Measurements from ENCODE around the gene ABI2.
A peak's percentile ranks its signal among the peaks of the same experiment; 100 is the strongest.
"Not testable (repeated sequence)": the region's sequence is repeated elsewhere in the genome, so short reads cannot be mapped to it uniquely, and the experiment has no call there.

Gene ABI2

DNA sequence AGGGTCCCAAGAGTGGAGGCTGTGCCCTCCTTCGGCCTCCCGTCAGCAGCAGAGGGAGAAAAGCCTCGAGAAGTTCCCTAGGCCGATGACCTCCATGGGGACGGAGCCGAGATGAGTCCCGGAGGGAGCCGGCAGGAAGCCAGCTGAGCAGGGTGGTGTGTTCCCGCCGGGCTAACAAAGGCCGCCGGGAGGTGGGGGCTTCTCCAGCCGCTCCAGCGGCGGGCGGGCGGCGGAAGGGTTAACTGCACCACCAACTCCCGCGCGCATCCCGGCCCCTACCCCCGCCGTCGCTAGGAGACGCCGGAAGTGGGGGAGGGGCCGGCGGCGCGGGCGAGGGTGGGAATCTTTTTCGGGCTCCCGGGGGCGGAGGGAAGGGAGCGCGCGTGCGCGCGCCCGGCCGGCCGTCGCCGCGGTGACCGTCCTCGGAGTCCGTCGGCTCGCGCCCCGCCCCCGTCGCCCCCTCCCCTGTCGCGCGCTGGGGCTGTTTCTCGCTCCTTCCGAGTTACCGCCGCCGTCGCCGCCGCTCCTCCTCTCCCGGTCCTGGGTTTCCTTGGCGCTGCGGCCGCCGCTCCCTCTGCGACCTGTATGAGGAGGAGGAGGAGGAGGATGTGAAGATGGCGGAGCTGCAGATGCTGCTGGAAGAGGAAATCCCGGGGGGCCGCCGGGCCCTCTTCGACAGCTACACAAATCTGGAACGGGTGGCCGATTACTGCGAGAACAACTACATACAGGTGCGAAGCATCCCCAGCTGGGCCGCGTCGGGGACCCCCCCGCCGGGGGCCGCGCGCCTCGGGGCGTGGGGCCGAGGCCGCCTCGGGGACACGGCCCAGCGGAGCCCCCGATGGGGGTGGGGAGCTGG lies at the start of gene ABI2:
Gene ABI2 (plus strand): TSS at position 494 of the 859 bp plus-strand sequence. CDS start 121 bp downstream, at position 615.
- DNase-seq: peak; percentile 9 to 29

DNA sequence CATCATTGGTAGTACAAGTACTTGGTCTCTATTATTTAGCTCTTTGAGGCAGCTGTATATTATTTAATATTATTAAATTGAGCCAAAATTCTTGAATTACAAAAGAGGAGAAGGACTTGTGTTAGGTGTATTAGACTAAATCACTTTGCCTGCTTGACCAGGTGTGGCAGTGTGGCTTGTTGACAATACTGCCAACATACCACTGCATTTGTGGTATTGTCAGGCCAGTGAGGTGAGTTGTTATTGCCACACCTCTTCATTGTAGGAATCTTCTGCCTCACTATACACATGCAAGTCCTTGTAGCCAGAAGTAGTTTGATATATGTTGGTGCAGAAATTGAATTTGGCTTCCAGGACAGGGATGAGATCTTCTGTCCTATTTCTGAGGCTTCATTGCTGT lies 48.9 kb upstream of the ABI2 start:
- no peak for DNase-seq

DNA sequence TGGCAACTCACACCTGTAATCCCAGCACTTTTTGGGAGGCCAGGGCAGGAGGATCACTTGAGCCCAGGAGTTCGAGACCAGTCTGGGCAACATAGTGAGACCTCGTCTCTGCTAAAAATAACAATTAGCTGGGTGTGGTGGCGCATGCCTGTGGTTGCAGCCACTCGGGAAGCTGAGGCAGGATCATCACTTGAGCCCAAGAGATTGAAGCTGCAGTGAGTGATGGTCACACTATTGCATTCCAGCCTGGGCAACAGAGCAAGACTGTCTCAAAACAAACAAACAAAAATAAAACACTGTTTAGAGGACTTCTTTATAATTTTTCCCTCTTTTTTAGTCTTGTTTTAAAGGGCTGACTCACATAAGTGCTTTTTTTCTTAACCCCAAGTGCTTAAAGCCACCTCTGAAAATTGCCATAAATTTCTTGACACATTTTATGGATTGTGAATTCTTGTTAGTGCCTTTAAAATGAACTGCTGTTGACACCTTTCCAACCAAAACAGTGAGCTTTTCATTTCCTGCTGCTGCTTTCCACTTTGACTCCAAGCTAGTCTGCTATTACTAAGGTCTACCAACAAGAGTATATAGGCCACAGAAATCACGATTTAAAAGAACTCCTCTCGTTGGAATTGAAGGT lies 47.6 kb upstream of the ABI2 start:
- no peak for DNase-seq

DNA sequence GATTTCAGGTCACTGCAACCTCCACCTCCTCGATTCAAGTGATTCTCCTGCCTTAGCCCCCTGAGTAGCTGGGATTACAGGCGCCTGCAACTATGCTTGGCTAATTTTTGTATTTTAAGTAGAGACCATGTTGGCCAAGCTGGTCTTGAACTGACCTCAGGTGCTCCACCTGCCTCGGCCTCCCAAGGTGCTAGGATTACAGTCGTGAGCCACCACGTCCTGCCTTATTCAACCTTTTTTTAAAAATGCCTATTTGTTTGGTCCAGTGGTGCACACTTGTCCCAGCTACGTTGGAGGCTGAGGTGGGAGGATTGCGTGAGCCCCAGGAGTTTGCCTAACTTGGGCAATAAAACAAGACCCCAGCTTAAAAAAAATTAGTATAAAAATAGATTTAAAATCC lies 46.1 kb upstream of the ABI2 start:
- no peak for DNase-seq

DNA sequence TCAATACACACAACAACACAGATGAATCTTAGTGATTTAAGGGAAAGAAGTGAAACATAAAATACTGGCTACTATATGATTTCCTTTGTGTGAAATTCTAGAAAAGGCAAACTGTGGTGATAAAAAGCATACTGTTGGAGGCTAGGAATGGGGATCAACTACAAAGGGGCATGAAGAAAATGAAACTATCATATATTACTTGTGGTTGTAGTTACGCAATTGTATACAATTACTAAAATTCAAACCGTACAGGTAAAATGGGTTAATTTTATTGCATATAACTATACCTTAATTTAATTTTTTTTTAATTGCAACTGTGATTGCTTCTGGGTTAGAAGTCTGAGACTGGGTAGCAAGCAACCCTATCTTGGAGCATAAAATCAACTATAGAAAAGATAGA lies 41.7 kb upstream of the ABI2 start:
- no peak for DNase-seq

DNA sequence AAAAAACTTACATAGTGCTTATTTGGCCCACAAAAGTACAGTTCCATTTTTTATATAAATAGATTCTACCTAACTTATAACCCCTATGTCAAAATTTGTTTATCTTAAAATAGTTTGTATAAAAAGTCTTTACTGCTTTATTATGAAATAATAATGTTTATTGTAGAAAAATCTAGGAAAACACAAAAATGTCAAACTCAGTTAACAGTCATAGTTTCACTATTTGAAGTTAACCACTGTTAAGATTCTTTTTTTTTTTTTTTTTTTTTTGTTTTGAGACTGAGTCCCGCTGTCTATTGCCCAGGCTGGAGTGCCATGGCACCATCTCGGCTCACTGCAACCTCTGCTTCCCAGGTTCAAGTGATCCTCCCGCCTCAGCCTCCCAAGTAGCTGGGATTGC lies 26.5 kb upstream of the ABI2 start:
- no peak for DNase-seq

DNA sequence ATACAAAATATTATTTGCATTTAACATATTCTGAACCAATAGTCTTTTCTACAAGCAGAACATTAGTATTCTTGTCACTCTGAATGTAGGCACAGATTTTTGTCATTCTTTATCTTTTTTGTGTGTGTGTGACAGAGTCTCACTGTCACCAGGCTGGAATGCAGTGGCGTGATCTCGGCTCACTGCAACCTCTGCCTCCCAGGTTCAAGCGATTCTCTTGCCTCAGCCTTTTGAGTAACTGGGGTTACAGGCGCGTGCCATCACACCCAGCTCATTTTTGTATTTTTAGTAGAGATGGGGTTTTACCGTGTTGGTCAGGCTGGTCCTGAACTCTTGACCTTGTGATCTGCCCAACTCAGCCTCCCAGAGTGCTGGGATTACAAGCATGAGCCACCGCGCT lies 25.6 kb upstream of the ABI2 start:
- DNase-seq: not testable (repeated sequence)

DNA sequence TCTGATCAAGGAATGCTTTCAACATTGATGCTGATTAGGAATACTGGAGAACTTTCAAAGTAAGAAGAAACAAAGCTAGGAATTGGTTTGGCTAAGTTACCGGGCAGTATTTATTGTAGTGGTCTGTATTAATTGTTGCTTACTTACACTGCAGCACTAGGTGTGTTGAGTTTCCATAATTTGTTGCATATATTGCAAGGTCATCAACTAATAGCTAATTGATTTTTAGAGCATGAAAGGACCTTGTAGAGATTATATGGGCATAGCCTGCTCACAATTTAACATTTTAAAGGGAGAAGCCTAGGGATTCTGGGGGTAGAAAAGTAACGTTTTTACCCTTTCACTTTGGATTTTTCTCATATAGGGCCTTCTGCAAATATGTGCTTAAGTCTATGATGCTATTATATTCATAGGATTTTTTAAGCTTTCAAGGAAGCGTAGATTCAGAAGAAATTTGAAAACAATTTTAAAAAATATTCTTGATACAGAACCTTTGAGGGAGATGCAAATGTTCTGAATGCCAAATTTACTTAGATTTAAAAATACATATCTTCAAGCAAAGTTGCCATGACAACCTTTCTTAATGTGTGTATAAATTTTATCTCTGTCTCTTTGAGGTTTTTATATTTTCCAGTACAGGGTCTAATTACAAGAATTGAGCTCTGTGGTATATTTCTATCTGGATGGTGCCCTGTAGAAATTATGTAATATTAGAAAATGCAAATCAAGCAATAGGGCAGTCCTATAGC lies 17.3 kb upstream of the ABI2 start:
- DNase-seq: no peak

DNA sequence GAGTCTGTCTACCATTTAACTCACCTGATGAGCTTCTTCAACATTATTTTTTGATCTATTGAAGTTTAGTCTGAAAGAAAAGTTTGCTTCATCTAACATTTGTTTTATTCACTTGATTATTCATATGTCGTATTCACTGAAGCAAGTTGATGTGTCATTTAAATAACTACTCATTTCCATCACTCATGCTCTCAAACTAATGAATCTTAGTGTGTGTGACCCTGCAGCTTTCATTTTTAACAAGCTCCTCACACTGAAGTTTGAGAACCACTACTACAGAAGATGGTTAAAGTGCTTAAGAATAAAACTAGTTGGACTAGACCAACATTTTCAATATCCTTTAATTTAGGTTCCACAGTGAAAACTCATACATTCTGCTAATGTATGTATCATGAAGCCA lies 1.8 kb upstream of the ABI2 start:
- DNase-seq: no peak

DNA sequence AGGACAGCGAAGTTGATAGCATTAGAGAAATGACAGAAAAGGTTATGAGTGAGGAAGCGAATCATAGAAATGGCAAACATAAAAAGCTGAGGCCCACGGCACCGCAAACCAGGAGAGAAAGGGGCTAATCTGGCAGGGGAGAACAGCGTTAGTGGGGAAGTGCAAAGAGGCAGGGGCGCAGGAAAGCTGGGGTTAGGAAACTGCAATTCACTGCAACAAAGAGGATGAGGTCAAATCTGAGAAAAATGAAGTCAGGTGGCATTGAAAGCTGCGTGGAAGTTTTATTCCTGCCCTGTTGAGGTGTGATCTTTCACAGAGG lies 653 bp upstream of the ABI2 start:
- no peak for DNase-seq

DNA sequence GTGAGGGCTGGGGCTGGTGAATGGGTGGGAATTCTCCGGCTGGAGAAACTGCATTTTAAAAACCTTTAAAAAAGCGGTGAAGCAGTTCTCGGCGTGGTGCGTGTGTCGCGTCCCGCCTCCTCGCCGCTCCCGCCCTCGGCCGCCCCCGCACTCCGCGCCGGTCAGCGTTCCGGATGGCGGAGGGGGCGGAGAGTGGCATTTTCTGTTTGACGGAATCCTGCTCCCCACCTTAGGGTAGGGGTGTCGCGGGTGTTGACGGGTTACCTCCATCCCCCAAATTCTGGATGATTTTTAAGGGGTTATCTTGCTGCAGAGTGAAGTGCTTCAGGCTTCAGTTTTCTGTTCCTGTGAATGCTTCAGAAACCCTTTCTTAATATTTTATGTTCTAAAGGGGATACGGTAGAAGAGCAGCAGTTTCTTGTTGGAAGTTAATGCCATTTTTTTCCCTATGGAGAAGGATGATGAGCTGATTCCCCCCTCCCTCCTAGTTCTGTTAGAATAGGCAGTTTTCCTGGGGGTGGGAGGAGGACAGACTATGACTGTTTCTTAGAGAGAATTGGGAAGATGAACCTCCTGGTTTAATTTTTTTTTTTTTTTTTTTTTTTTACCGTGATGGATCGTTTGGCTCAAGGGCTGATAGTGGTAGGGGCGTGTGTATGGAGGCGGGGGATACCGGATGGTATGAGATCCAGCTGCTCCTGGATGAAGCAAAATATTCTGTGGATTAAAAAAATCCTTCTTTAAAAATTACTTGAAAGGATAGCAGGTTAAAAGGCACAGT lies 756 bp downstream of the ABI2 start:
- DNase-seq: peak; percentile 25 to 36

DNA sequence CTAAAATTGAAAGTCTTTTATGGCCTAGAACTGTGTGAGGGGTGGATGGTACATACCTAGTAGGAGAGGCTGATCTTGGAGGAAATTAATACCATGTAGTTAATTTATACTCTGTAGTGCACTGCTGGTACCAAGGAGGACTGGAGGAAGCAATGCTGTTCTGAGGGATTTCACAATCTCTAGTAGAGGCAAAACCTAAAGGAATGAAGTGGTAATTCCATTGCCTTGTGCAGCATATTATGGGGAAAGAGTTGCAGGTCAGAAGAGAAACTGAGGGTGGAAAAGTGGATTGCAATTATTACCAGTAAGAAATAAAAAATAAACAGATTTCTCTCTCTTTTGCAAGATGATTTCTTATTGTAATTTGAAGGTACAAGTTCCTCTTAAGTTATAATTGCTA lies 2.2 kb downstream of the ABI2 start:
- DNase-seq: peak; percentile 20 to 23

DNA sequence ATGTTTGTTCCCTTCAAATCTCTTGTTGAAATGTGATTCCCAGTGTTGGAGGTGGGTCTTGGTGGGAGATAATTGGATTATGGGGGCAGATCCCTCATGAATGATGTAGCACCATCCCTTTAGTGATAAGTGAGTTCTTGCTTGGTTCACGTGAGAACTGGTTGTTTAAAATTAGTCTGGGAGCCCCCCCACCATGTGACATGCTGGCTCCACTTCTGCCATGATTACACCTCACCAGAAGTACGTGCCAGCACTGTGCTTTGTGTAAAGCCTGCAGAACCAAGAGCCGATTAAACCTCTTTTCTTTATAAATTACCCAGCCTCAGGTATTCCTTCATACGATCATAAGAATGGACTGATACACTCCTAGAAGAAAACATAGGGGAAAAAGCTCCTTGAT lies 10.1 kb downstream of the ABI2 start:
- DNase-seq: no peak

DNA sequence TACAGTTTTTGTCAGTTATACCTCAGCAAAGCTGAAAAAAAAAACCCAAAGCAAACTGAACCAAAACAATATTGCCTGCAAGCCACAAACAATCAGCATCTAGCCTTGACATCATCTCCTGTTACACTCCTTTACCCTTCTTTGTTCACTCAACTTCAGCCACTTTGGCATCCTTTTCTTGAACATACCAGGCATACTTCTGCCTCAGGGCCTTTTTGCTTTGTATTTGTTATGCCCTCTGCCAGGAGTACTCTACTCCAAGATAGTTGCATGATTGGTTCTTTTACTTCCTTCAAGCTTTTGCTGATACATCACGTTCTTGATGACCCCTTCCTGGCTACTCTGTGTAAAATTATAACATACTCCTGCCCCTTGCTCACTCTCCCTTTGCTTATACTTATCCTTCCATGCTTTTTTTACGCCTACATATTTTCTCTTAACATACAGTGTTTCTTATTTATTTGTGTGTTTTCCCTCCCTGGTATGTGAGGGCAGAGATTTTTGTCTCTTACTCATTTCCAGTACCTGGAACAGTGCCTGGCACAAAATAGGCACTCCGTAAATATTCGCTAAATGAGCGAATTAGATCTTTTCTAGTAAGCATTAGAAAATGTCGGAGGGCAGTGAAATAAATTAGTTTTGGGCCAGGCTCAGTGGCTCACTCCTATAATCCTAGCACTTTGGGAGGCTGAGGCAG lies 12.7 kb downstream of the ABI2 start:
- no peak for DNase-seq

DNA sequence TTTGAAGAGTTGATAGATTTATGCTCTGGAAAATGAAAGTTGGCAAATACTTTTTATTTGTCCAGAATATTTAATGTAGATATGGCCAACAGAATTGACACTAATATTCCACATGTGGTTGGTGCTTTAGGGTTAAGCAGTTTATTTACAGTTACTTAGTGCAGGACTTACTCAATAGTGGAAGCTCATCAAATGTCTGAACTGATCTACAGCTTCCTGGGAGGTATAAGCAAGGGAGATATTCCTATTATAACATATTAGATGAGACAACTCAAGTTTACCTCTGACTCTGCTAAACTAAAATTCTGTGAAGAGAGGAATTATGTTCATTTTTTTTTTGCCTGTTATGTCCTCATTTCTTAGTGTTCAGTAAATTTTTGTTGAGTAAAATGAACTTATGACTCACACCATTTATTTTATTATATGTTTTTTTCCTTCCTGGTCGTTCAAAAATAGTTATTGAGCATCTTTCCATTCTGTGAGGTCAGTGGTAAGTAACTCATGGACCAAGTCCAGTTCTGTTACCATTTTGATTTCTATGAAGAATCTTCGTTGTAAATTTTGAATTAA lies 13.6 kb downstream of the ABI2 start:
- DNase-seq: no peak

DNA sequence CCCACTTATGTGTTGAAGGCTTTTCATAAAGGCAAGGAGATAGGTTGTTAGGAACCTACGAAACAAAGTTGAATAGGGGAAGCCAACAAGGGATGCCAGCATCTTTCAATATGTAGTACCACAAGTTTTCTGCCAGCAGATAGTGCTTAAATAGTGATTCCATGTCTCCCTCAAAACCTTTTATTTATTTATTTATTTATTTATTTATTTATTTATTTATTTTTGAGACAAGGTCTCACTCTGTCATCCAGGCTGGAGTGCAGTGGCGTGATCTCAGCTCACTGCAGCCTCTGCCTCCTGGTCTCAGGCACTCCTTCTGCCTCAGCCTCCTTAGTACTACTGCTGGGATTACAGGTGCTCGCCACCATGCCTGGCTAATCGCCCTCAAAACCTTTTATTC lies 14.2 kb downstream of the ABI2 start:
- not testable (repeated sequence) for DNase-seq

DNA sequence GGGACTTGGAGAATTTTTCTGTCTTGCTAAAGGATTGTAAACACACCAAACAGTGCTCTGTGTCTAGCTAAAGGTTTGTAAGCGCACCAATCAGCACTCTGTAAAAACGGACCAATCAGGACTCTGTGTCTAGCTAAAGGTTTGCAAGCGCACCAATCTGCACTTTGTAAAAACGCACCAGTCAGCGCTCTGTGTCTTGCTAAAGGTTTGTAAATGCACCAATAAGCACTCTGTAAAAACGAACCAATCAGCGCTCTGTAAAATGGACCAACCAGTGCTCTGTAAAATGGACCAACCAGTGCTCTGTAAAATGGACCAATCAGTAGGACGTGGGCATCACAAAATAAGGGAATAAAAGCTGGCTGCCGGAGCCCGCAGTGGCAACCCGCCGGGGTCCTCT lies 16.5 kb downstream of the ABI2 start:
- no peak for DNase-seq

DNA sequence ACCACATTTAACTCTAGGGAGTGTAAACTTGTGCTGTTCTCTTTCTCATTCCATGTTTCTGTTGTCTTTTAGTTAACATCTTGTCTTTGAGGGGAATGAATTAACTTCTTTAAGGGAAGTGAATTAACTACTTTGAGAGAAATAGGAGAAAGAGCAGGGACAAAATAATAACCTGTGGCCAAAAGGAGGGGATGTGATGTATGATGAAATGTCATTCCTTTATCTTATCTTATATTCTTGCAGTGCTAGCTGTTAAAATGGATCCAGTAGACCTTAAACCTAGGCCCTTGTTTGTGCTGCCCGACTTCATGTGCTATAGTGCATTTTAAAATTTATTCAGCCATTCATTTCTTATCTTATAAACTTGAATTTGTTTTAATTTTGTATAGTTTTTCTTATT lies 18.4 kb downstream of the ABI2 start:
- no peak for DNase-seq

DNA sequence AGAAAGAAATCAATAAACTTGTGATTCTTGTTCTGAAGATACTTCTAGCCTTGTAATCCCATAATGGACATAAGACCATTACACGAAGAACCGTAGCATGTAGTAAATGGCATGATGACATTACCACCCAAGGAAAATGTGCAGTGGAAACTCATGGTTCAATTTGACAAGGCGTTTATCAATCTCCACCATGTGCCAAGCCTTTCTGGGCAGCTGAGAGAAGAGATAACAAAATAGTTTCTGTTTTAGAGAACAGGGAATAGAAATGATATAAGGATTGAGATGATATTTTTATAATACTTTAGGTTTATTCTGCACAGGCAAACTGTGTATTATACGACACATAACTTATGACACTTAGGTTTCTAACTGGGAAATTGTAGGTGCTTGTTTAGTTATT lies 19.2 kb downstream of the ABI2 start:
- no peak for DNase-seq

DNA sequence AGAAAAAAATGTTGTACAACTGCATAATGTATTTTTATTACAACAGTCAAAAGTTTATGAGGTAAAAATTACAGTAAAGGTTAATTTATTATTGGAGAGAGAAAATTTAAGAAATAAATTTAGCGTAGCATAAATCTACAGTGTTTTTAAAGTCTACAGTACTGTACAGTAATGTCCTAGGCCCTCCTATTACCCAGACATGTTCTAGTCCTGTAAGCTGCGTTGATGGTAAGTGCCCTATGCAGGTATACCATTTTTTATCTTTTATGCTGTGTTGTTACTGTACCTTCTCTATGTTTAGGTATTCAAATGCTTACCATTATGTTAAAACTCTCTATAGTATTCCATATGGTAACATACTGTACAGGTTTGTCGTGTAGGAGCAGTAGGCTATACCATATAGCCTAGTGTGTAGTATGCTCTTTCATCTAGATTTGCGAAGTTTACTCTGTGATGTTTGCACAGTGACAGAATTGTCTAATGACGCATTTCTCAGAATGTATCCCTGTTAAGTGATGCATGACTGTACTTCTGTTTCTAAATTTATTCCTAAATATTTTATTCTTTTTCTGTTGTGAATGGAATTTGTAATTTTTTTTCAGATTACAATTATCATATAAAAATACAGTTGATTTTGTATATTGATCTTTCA lies 24.5 kb downstream of the ABI2 start:
- no peak for DNase-seq

DNA sequence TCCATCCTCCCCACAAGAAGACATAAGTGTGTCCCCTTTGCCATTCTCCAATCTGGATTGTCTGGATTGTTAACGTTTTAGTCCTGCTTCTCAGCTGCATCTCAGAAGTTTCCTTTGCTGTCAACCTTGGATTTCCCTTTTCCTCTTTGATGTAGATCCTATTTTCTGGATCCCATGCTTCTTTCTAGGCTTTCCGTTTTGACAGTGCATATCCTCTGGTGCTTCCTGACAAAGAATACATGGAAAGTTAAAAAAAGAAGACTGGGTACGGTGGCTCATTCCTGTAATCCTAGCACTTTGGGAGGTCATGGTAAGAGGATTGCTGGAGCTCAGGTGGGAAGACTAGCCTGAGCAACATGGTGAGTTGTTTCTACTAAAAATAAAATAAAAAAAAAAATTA lies 26.8 kb downstream of the ABI2 start:
- DNase-seq: no peak

DNA sequence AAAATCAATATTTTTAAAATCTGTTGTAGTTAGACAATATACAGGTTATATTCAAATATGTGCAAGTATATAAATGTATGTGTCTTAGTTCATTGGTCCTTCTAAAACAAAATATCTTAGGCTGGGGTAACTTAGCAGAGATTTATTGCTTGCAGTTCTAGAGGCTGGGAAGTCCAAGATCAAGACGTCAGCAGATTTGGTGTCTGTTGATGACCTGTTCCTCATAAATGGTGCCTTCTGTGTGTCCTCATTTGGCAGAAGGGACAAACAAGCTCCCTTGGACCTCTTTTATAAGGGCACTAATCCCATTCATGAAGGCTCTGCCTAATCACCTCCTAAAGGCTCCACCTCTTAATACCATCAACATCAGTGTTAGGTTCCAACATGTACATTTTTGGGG lies 31.3 kb downstream of the ABI2 start:
- no peak for DNase-seq

All from AML-193 (cell line).